BE2C (cell line): ENCODE measurements around the gene TNFRSF1B.
"Not testable (repeated sequence)": the region's sequence is repeated elsewhere in the genome, so short reads cannot be mapped to it uniquely, and the experiment has no call there.

Source experiments
- DNase-seq: peaks from one replicate; pipeline ENCODE4 v3.0.0-alpha.2; 2020
- H3K27me3 ChIP-seq: fragments of 250-450 bp; sonication (Bioruptor Pico); 2 replicates; pipeline ENCODE4 v1.5.1; 2020; ENCODE audit warnings: mild to moderate bottlenecking
- H3K36me3 ChIP-seq: fragments of 250-450 bp; sonication (Bioruptor Pico); 2 replicates; pipeline ENCODE4 v1.5.1; 2020; ENCODE audit warnings: mild to moderate bottlenecking
- H3K4me1 ChIP-seq: fragments of 250-450 bp; sonication (Bioruptor Pico); 2 replicates; pipeline ENCODE4 v1.5.1; 2020
- H3K4me3 ChIP-seq: 2 replicates; pipeline ENCODE4 v1.5.1; 2011; ENCODE audit warnings: low read depth, low read length
- H3K9me3 ChIP-seq: fragments of 250-450 bp; sonication (Bioruptor Pico); 2 replicates; pipeline ENCODE4 v1.5.1; 2020
- TF ChIP-seq, protein P1 (sequence below): IDR thresholded peaks from 2 replicates; pipeline ENCODE4 v1.5.1; 2012; ENCODE audit warnings: mild to moderate bottlenecking, low read depth, low read length

Gene TNFRSF1B

DNA sequence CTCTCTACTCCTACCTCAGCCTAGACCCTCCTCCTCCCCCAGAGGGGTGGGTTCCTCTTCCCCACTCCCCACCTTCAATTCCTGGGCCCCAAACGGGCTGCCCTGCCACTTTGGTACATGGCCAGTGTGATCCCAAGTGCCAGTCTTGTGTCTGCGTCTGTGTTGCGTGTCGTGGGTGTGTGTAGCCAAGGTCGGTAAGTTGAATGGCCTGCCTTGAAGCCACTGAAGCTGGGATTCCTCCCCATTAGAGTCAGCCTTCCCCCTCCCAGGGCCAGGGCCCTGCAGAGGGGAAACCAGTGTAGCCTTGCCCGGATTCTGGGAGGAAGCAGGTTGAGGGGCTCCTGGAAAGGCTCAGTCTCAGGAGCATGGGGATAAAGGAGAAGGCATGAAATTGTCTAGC, 41.5 kb downstream of the TNFRSF1B start:
- DNase-seq = no peak
- Histone ChIP-seq H3K4me1 (no peaks in the 10 kb centered on the region), H3K27me3 (no peaks in the 10 kb centered on the region), H3K9me3 (no peaks in the 10 kb centered on the region), H3K36me3 (no peaks in the 10 kb centered on the region), H3K4me3 (no peak overlapping the region)
- TF ChIP-seq, protein P1, sequence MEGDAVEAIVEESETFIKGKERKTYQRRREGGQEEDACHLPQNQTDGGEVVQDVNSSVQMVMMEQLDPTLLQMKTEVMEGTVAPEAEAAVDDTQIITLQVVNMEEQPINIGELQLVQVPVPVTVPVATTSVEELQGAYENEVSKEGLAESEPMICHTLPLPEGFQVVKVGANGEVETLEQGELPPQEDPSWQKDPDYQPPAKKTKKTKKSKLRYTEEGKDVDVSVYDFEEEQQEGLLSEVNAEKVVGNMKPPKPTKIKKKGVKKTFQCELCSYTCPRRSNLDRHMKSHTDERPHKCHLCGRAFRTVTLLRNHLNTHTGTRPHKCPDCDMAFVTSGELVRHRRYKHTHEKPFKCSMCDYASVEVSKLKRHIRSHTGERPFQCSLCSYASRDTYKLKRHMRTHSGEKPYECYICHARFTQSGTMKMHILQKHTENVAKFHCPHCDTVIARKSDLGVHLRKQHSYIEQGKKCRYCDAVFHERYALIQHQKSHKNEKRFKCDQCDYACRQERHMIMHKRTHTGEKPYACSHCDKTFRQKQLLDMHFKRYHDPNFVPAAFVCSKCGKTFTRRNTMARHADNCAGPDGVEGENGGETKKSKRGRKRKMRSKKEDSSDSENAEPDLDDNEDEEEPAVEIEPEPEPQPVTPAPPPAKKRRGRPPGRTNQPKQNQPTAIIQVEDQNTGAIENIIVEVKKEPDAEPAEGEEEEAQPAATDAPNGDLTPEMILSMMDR = no peak

DNA sequence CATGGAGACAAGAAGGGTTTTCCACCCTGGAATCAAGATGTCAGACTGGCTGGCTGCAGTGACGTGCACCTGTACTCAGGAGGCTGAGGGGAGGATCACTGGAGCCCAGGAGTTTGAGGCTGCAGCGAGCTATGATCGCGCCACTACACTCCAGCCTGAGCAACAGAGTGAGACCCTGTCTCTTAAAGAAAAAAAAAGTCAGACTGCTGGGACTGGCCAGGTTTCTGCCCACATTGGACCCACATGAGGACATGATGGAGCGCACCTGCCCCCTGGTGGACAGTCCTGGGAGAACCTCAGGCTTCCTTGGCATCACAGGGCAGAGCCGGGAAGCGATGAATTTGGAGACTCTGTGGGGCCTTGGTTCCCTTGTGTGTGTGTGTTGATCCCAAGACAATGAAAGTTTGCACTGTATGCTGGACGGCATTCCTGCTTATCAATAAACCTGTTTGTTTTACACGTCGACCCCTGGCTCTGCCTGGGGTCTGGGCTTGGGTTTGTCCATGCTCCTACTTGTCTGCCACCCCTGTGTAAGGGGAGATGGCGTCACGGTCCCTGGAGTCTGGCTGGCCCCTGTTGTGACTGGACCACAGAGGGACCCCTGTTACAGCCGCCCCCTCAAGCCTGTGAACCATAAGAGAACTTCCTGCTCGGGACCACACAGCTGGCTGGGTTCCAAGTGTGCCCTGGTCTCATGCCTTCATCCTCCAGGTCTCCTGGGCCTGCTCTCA, 42.1 kb downstream of the TNFRSF1B start:
- no peaks in the 10 kb centered on the region for H3K4me1 ChIP-seq
- no peak overlapping the region for H3K4me3 ChIP-seq
- peak; percentile 77 for DNase-seq
- no peaks in the 10 kb centered on the region for H3K27me3 ChIP-seq
- H3K9me3 ChIP-seq = no peaks in the 10 kb centered on the region
- H3K36me3 ChIP-seq = no peaks in the 10 kb centered on the region
- TF ChIP-seq, protein P1 = peak; percentile 78

DNA sequence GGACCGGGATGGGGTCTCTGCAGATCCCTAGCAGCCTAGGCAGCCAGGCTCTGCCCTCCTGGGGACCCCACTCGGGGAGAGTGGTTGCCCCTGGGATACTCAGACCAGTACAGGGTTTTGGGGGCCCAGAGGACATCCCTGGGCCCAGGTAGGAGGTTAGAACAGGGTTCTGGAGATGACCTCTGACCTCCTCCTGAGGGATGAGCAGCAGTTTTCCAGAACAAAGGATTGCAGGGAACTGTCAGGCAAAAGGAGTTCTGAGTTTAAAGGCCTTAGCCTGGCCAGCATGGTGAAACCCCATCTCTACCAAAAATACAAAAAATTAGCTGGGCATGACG, 42.7 kb downstream of the TNFRSF1B start:
- TF ChIP-seq, protein P1 = no peak
- Histone ChIP-seq H3K4me1 (no peaks in the 10 kb centered on the region), H3K4me3 (no peak overlapping the region), H3K9me3 (no peaks in the 10 kb centered on the region), H3K27me3 (no peaks in the 10 kb centered on the region), H3K36me3 (no peaks in the 10 kb centered on the region)
- no peak for DNase-seq

DNA sequence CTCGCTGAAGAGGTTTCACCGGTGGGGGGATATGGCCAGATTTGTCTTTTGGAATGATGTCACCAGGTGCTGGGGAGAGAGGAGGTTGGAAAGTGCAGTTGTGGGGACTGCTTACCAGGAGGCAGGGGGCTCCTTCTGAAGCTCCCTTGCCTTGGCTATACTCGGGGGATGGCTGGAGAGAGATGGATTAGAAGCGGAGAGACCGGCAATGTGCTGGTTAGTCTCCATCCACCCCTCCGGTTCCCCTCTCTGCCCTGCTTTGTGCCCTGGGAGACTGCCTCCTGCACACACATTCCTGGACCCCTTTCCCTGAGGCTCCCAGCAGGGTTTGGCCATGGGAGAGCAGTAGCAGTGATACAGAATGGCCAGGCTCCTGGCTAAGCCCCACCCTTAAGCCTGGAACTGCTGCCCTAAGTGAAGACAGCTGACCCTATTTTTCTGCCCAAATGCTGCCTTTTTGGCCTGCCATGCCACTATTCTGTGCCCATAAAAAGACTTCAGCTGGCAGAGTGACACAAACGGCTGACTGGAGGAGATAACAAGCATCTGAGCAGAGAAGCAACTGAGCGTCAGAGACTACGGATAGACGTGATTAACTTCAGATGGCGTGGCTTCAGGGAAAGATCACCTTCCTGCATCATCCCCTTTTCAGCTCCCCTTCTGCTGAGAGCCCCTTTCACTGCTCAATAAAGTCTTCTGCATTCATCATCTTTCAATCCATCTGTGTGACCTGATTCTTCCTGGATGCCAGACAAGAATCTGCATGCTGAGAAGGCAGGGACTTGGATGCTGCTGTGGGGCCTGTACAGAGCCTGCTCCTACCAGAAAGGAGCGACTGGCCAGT, 48.5 kb downstream of the TNFRSF1B start:
- no peak for DNase-seq

GRCh38 chr1:12219800-12220199, 53.0 kb downstream of the TNFRSF1B start:
- Histone ChIP-seq H3K36me3 (no peaks in the 10 kb centered on the region), H3K4me3 (no peak overlapping the region), H3K27me3 (no peaks in the 10 kb centered on the region), H3K4me1 (no peaks in the 10 kb centered on the region), H3K9me3 (no peaks in the 10 kb centered on the region)
- DNase-seq = no peak
- TF ChIP-seq, protein P1 = no peak

More for the DNA sequence above, 48.5 kb downstream of the TNFRSF1B start:
- Histone ChIP-seq H3K4me3 (no peak overlapping the region), H3K9me3 (no peaks in the 10 kb centered on the region), H3K36me3 (no peaks in the 10 kb centered on the region), H3K27me3 (no peaks in the 10 kb centered on the region), H3K4me1 (no peaks in the 10 kb centered on the region)
- TF ChIP-seq, protein P1 = no peak

- Histone ChIP-seq H3K27me3 (no peaks in the 10 kb centered on the region), H3K36me3 (no peaks in the 10 kb centered on the region), H3K4me1 (no peaks in the 10 kb centered on the region), H3K9me3 (no peaks in the 10 kb centered on the region), H3K4me3 (no peak overlapping the region)
- TF ChIP-seq, protein P1 = no peak
- no peak for DNase-seq
Observed at GRCh38 chr1:12220890-12221289, 54.1 kb downstream of the TNFRSF1B start.

GRCh38 chr1:12222700-12223099, 55.9 kb downstream of the TNFRSF1B start:
- not testable (repeated sequence) for DNase-seq, H3K4me3 ChIP-seq

DNA sequence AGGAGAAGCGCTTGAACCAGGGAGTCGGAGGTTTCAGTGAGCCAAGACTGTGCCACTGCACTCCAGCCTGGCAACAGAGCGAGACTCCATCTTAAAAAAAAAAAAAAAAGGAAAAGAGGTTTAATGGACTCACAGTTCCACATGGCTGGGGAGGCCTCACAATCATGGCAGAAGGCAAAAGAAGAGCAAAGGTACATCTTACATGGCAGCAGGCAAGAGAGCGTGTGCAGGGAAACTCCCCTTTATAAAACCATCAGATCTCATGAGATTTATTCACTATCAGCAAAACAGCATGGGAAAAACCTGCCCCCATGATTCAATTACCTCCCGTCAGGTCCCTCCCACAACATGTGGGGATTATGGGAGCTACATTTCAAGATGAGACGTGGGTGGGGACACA, 57.3 kb downstream of the TNFRSF1B start:
- H3K9me3 ChIP-seq, H3K36me3 ChIP-seq, DNase-seq, H3K4me1 ChIP-seq, H3K4me3 ChIP-seq, H3K27me3 ChIP-seq: not testable (repeated sequence)

More at GRCh38 chr1:12222700-12223099, 55.9 kb downstream of the TNFRSF1B start:
- not testable (repeated sequence) for H3K9me3 ChIP-seq, H3K36me3 ChIP-seq, H3K4me1 ChIP-seq, H3K27me3 ChIP-seq
